HL-60 (cell line): ENCODE measurements around the gene COL4A3.

Experiments used
- CTCF ChIP-seq: IDR thresholded peaks from one replicate; pipeline ENCODE4 v1.5.1; 2011; ENCODE audit warnings: low read length, control low read depth, inconsistent platforms; ENCODE audit not compliant: insufficient read depth
- GABPA ChIP-seq: IDR thresholded peaks from 2 replicates; pipeline ENCODE4 v1.6.1; 2012; ENCODE audit warnings: low read depth
- POLR2AphosphoS5 ChIP-seq: IDR thresholded peaks from 2 replicates; pipeline ENCODE4 v1.6.1; 2012; ENCODE audit warnings: low read depth
- REST ChIP-seq: IDR thresholded peaks from 2 replicates; pipeline ENCODE4 v1.6.1; 2012; ENCODE audit warnings: low read depth; ENCODE audit not compliant: insufficient replicate concordance
- SPI1 ChIP-seq: IDR thresholded peaks from 2 replicates; pipeline ENCODE4 v1.6.1; 2012; ENCODE audit warnings: low read depth, mild to moderate bottlenecking, borderline replicate concordance

- TF ChIP-seq CTCF = no peak
- TF ChIP-seq REST = peak; percentile 89
- no peak for TF ChIP-seq POLR2AphosphoS5
- TF ChIP-seq GABPA = no peak
- no peak for TF ChIP-seq SPI1
These were observed 116.5 kb downstream of the COL4A3 start for GRCh38 chr2:227280895-227281294.
